Mesothelial cell of epicardium (in vitro differentiated cells): ENCODE measurements around the gene RECQL5. TPM values are rescaled to one million over a fixed set of nuclear protein-coding genes. Genes with fewer than 3 reads are reported as not detected.
A peak's percentile ranks its signal among the peaks of the same experiment; 100 is the strongest.

Experiments
- DNase-seq, 2 experiments: peaks; one replicate each; pipeline ENCODE4 v3.0.0; 2021; ENCODE audit warnings: low spot score in 2 of 2; ENCODE audit not compliant: unreplicated experiment in 2 of 2
- H3K27ac Mint-ChIP-seq: 2 replicates; pipeline ENCODE4 v1.8.0; 2021; ENCODE audit warnings: mixed read lengths
- H3K27me3 Mint-ChIP-seq: 2 replicates; pipeline ENCODE4 v1.8.0; 2021; ENCODE audit warnings: low read depth, mixed read lengths
- H3K36me3 Mint-ChIP-seq: 2 replicates; pipeline ENCODE4 v1.8.0; 2021; ENCODE audit warnings: mixed read lengths
- H3K4me1 Mint-ChIP-seq: 2 replicates; pipeline ENCODE4 v1.8.0; 2021; ENCODE audit warnings: mixed read lengths
- H3K4me3 Mint-ChIP-seq: 2 replicates; pipeline ENCODE4 v1.8.0; 2021; ENCODE audit warnings: mild to moderate bottlenecking, moderate library complexity, mixed read lengths
- H3K9me3 Mint-ChIP-seq: 2 replicates; pipeline ENCODE4 v1.8.0; 2021; ENCODE audit warnings: mixed read lengths
- CTCF ChIP-seq: fragments of 200-600 bp; sonication (generic); IDR thresholded peaks from one replicate; pipeline ENCODE4 v1.5.0; 2021; ENCODE audit warnings: antibody characterized with exemption; ENCODE audit not compliant: unreplicated experiment
- total RNA-seq: library from RNA; stranded (reverse); gene quantifications from 3 replicates; pipeline ENCODE4 v1.2.1, GENCODE V29; 2021

RECQL5 gene
- total RNA-seq, 1 donor from 2014 or later = 62.6 TPM

- Mint-ChIP-seq H3K4me3 (no peak overlapping the region), H3K27me3 (no peaks in the 10 kb centered on the region)
Observed at GRCh38 chr17:75684924-75685323, 18.0 kb upstream of the RECQL5 start.

GRCh38 chr17:75684249-75684648, 17.3 kb upstream of the RECQL5 start:
- Mint-ChIP-seq H3K36me3 (peaks cover 13% of the 10 kb centered on the region), H3K4me3 (no peak overlapping the region), H3K4me1 (peaks cover 62% of the 10 kb centered on the region), H3K27ac (peak overlapping the region; percentile 98), H3K9me3 (no peaks in the 10 kb centered on the region), H3K27me3 (no peaks in the 10 kb centered on the region)
- no peak for TF ChIP-seq CTCF
- DNase-seq = no peak

More at GRCh38 chr17:75684924-75685323, 18.0 kb upstream of the RECQL5 start:
- H3K4me1 Mint-ChIP-seq = peaks cover 62% of the 10 kb centered on the region
- H3K36me3 Mint-ChIP-seq = peaks cover 9% of the 10 kb centered on the region
- H3K27ac Mint-ChIP-seq = peak overlapping the region; percentile 98
- TF ChIP-seq CTCF = no peak
- peak; percentile 55 to 77 for DNase-seq
- H3K9me3 Mint-ChIP-seq = no peaks in the 10 kb centered on the region

GRCh38 chr17:75683583-75683982, 16.6 kb upstream of the RECQL5 start:
- no peaks in the 10 kb centered on the region for H3K9me3 Mint-ChIP-seq
- no peak for DNase-seq
- peak overlapping the region; percentile 98 for H3K27ac Mint-ChIP-seq
- TF ChIP-seq CTCF = no peak
- no peak overlapping the region for H3K4me3 Mint-ChIP-seq
- H3K36me3 Mint-ChIP-seq = peaks cover 15% of the 10 kb centered on the region
- H3K4me1 Mint-ChIP-seq = peaks cover 55% of the 10 kb centered on the region
- H3K27me3 Mint-ChIP-seq = no peaks in the 10 kb centered on the region

- H3K9me3 Mint-ChIP-seq = no peaks in the 10 kb centered on the region
- no peak for DNase-seq
- H3K4me3 Mint-ChIP-seq = no peak overlapping the region
- H3K27ac Mint-ChIP-seq = peak overlapping the region; percentile 47
- TF ChIP-seq CTCF = no peak
- H3K36me3 Mint-ChIP-seq = peaks cover 17% of the 10 kb centered on the region
- peaks cover 43% of the 10 kb centered on the region for H3K4me1 Mint-ChIP-seq
- no peaks in the 10 kb centered on the region for H3K27me3 Mint-ChIP-seq
Observed at GRCh38 chr17:75681289-75681688, 14.3 kb upstream of the RECQL5 start.

GRCh38 chr17:75680431-75680830, 13.5 kb upstream of the RECQL5 start:
- Mint-ChIP-seq H3K27ac (peak overlapping the region; percentile 47), H3K4me3 (no peak overlapping the region), H3K27me3 (no peaks in the 10 kb centered on the region), H3K36me3 (peaks cover 17% of the 10 kb centered on the region), H3K4me1 (peaks cover 36% of the 10 kb centered on the region), H3K9me3 (no peaks in the 10 kb centered on the region)
- no peak for DNase-seq
- no peak for TF ChIP-seq CTCF

- H3K27ac Mint-ChIP-seq = peak overlapping the region; percentile 47
- no peaks in the 10 kb centered on the region for H3K9me3 Mint-ChIP-seq
- DNase-seq = no peak
- peaks cover 17% of the 10 kb centered on the region for H3K36me3 Mint-ChIP-seq
- H3K27me3 Mint-ChIP-seq = no peaks in the 10 kb centered on the region
- no peak for TF ChIP-seq CTCF
- peaks cover 29% of the 10 kb centered on the region for H3K4me1 Mint-ChIP-seq
- H3K4me3 Mint-ChIP-seq = no peak overlapping the region
Observed at GRCh38 chr17:75679706-75680211, 12.8 kb upstream of the RECQL5 start.
